ENCODE results near the gene ALK.

The ALK gene

GRCh38 chr2:29412197-29412925, 509.0 kb downstream of the ALK start:
- no peak for TF ChIP-seq Cebpa-rat (IDR thresholded peaks at IDR 0.05)
- Histone ChIP-seq H3K4me1 (no peaks in the 10 kb centered on the region), H3K4me3 (no peak overlapping the region), H3K9me3 (no peaks in the 10 kb centered on the region), H3K27ac (no peak overlapping the region), H3K9ac (no peak overlapping the region), H3K27me3 (no peaks in the 10 kb centered on the region; the same call in 1 of the 2 replicates), H3K4me2 (no peak overlapping the region), H4K20me1 (no peaks in the 10 kb centered on the region), H3K36me3 (no peaks in the 10 kb centered on the region)

- Histone ChIP-seq H3K4me2 (peak overlapping the region; percentile 27), H3K27ac (no peak overlapping the region), H3K9me3 (no peaks in the 10 kb centered on the region), H3K4me1 (peaks cover 24% of the 10 kb centered on the region), H4K20me1 (no peaks in the 10 kb centered on the region), H3K4me3 (no peak overlapping the region), H3K36me3 (no peaks in the 10 kb centered on the region), H3K27me3 (no peaks in the 10 kb centered on the region; the same call in 1 of the 2 replicates), H3K9ac (no peak overlapping the region)
- no peak for TF ChIP-seq Cebpa-rat (IDR thresholded peaks at IDR 0.05)
Observed at GRCh38 chr2:29405707-29406106, 515.7 kb downstream of the ALK start.

GRCh38 chr2:29405266-29405665, 516.1 kb downstream of the ALK start:
- Histone ChIP-seq H3K9ac (no peak overlapping the region), H3K27ac (no peak overlapping the region), H3K4me3 (no peak overlapping the region), H3K36me3 (no peaks in the 10 kb centered on the region), H3K9me3 (no peaks in the 10 kb centered on the region), H4K20me1 (no peaks in the 10 kb centered on the region), H3K27me3 (no peaks in the 10 kb centered on the region; the same call in 1 of the 2 replicates), H3K4me1 (peaks cover 24% of the 10 kb centered on the region), H3K4me2 (peak overlapping the region; percentile 27)
- TF ChIP-seq Cebpa-rat (IDR thresholded peaks at IDR 0.05), result no peak

GRCh38 chr2:29401994-29402393, 519.4 kb downstream of the ALK start:
- TF ChIP-seq Cebpa-rat (IDR thresholded peaks at IDR 0.05), result no peak
- Histone ChIP-seq H3K4me2 (no peak overlapping the region), H4K20me1 (no peaks in the 10 kb centered on the region), H3K36me3 (no peaks in the 10 kb centered on the region), H3K4me1 (peaks cover 24% of the 10 kb centered on the region), H3K27ac (no peak overlapping the region), H3K9me3 (no peaks in the 10 kb centered on the region), H3K27me3 (no peaks in the 10 kb centered on the region), H3K4me3 (no peak overlapping the region), H3K9ac (no peak overlapping the region)

GRCh38 chr2:29400930-29401653, 520.3 kb downstream of the ALK start:
- H3K27me3 ChIP-seq, result no peaks in the 10 kb centered on the region
- H3K9me3 ChIP-seq, result no peaks in the 10 kb centered on the region
- no peaks in the 10 kb centered on the region for H4K20me1 ChIP-seq
- no peak overlapping the region for H3K27ac ChIP-seq
- H3K4me1 ChIP-seq, result peaks cover 22% of the 10 kb centered on the region
- H3K4me3 ChIP-seq, result no peak overlapping the region
- H3K36me3 ChIP-seq, result no peaks in the 10 kb centered on the region
- no peak overlapping the region for H3K4me2 ChIP-seq
- no peak for TF ChIP-seq Cebpa-rat (IDR thresholded peaks at IDR 0.05)
- no peak overlapping the region for H3K9ac ChIP-seq

- TF ChIP-seq Cebpa-rat (IDR thresholded peaks at IDR 0.05), result no peak
- Histone ChIP-seq H4K20me1 (no peaks in the 10 kb centered on the region), H3K9me3 (no peaks in the 10 kb centered on the region), H3K36me3 (no peaks in the 10 kb centered on the region), H3K4me2 (no peak overlapping the region), H3K9ac (no peak overlapping the region), H3K4me3 (no peak overlapping the region), H3K4me1 (peaks cover 12% of the 10 kb centered on the region), H3K27me3 (no peaks in the 10 kb centered on the region), H3K27ac (no peak overlapping the region)
Observed at GRCh38 chr2:29398384-29399237, 522.8 kb downstream of the ALK start.

GRCh38 chr2:29397713-29398112, 523.7 kb downstream of the ALK start:
- Histone ChIP-seq H3K36me3 (no peaks in the 10 kb centered on the region), H3K4me2 (no peak overlapping the region), H3K27ac (no peak overlapping the region), H3K9ac (no peak overlapping the region), H3K4me1 (peaks cover 8% of the 10 kb centered on the region), H3K9me3 (no peaks in the 10 kb centered on the region), H3K4me3 (no peak overlapping the region), H3K27me3 (no peaks in the 10 kb centered on the region), H4K20me1 (no peaks in the 10 kb centered on the region)
- TF ChIP-seq Cebpa-rat (IDR thresholded peaks at IDR 0.05), result no peak

GRCh38 chr2:29397039-29397438, 524.3 kb downstream of the ALK start:
- Histone ChIP-seq H4K20me1 (no peaks in the 10 kb centered on the region), H3K9ac (no peak overlapping the region), H3K4me1 (peaks cover under 1% of the 10 kb centered on the region), H3K4me3 (no peak overlapping the region), H3K9me3 (no peaks in the 10 kb centered on the region), H3K27ac (no peak overlapping the region), H3K36me3 (no peaks in the 10 kb centered on the region), H3K4me2 (no peak overlapping the region), H3K27me3 (no peaks in the 10 kb centered on the region)
- TF ChIP-seq Cebpa-rat (IDR thresholded peaks at IDR 0.05), result no peak

- Histone ChIP-seq H3K4me1 (no peaks in the 10 kb centered on the region), H3K4me2 (no peak overlapping the region), H3K27ac (no peak overlapping the region), H3K27me3 (no peaks in the 10 kb centered on the region), H3K36me3 (no peaks in the 10 kb centered on the region), H3K9me3 (no peaks in the 10 kb centered on the region), H4K20me1 (no peaks in the 10 kb centered on the region), H3K4me3 (no peak overlapping the region), H3K9ac (no peak overlapping the region)
- TF ChIP-seq Cebpa-rat (IDR thresholded peaks at IDR 0.05), result no peak
Observed at GRCh38 chr2:29394981-29395350, 526.4 kb downstream of the ALK start.

Measured in BLaER1 (cell line).